HG02610 (cell line): ENCODE data around the gene RPSA.
"Not testable (repeated sequence)": the region's sequence is repeated elsewhere in the genome, so short reads cannot be mapped to it uniquely, and the experiment has no call there.

ENCODE experiments used
- ATAC-seq: cut with Tn5 transposase; IDR thresholded peaks from one replicate; pipeline ENCODE4 v1.9.1; 2021; ENCODE audit warnings: mild to moderate bottlenecking, moderate library complexity; ENCODE audit not compliant: unreplicated experiment

Gene RPSA

GRCh38 chr3:39418556-39419225 is 12.2 kb downstream of the RPSA start:
- ATAC-seq, result not testable (repeated sequence)

GRCh38 chr3:39419742-39420315 is 13.3 kb downstream of the RPSA start:
- ATAC-seq, result no peak

GRCh38 chr3:39420543-39420942 is 14.0 kb downstream of the RPSA start:
- no peak for ATAC-seq

- ATAC-seq, result no peak
These were observed 17.0 kb downstream of the RPSA start for GRCh38 chr3:39423436-39423970.

GRCh38 chr3:39426312-39426711 is 19.8 kb downstream of the RPSA start:
- ATAC-seq, result no peak

DNA sequence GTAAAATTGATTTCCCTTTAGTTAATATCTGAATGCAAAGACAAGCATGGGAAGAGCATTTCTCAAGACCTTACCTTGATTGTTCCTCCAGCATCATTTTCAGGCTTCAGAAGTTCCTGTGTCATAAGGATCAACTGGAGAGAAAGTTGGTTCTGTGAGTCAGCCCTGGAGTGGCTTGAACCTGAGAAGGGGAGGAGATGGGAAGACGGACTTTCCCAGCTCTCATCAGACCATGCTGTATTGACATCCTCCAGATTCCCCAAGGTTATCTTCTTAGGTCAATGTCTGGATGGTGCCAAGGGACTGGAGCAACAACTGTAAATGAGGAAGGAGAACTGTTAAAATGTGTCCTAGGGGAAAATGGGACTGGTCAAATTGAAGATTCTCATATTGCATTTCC is 21.0 kb downstream of the RPSA start:
- ATAC-seq, result no peak

GRCh38 chr3:39428745-39429201 is 22.3 kb downstream of the RPSA start:
- no peak for ATAC-seq

DNA sequence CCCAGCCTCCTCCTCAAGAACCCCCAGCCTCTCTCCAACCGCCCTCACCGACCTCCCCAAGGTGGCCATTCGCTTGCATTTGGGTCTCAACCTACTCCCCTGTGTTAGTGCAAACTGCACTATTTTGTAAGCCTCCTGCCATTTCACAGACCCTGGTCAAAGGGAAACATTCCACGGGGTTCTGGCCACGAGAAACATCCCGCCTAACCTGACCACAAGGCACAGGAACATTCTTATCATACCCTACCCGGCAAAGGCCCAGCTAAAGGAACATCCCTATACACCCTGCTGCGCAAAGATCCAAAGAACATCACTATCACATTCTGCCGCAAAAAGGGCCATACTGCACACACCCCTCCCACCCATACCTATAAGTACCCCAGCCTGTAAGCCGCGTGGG is 22.9 kb downstream of the RPSA start:
- ATAC-seq, result no peak

- no peak for ATAC-seq
These were observed 25.8 kb downstream of the RPSA start for GRCh38 chr3:39432342-39432741.

- no peak for ATAC-seq
These were observed 27.1 kb downstream of the RPSA start for GRCh38 chr3:39433642-39434041.

DNA sequence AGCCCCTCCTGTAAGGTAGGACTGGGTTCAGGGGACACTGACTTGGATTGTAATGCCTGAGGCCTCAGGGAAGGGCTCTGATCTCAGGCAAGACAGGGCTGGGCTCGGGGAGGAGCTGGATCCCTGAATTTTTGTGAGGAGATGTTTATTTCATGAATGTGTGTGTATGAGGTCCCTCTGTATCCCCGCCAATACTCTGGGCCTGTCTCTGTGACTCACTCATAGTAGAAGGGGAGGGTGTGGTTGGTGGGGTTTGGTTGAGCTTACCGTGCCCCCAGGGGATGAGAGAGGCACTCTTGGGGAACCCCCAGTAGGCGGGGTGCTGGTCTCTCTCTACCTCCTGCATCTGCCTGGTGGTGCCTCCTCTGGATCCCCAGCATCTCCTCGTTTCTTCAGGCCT is 28.1 kb downstream of the RPSA start:
- peak; percentile 88 for ATAC-seq

- no peak for ATAC-seq
These were observed 28.7 kb downstream of the RPSA start for GRCh38 chr3:39435006-39435748.

DNA sequence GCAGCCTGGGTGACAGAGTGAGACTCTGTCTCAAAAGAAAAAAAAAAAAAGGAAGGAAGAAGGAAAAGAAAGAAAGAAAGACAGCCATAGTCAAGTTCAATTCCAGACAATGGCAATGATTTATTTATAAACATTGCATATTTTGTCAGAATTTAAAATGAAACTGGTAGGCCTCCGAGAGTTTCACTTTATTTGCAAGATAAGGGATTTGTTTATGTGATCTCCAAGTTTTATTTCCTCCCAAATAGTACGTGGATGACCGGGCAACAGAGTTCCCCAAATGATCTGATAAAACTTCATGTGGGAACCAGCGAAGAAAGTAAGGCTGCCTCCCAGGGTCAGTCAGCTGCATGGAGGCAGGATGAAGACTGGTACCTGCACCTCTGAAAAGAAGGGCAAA is 32.4 kb downstream of the RPSA start:
- ATAC-seq, result no peak

GRCh38 chr3:39440316-39440715 is 33.8 kb downstream of the RPSA start:
- no peak for ATAC-seq

DNA sequence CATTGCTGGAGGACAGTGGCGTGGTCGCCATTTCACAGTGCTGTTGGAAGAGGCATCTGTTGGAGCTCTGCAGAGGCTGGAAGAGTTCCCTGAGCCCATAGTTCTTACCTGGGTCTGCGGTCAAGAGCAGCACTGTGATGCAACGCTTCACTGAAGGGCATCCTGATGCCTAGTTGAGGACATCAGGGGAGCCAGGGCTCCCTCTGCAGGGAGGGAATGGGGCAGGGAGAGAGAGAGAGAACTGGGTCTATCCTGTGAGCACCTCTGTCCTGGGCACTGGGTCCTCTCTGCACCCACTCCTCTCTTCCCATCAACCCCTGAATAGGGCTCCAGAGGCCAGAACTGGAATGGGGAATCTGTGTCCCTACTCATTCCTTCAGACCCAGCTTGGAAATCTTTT is 37.0 kb downstream of the RPSA start:
- ATAC-seq, result no peak

DNA sequence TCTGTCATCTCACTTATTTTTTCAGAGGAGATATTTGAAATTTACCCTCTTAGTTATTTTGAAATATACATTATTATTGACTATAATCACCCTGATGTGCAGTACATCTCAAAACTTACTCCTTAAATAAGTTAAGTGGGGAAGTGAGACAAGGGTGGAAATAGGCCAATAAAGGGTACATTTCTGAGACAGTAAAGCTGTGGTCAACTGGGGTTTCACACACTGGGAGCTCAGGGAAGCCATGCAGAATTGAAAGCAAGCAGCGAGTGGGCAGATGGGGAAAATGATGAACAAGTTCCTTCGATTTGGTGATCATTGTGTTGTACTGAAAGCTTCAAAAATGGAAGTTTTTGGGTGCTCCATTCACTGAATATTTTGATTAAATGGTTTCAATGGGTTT is 39.4 kb downstream of the RPSA start:
- ATAC-seq, result no peak

GRCh38 chr3:39446444-39446843 is 39.9 kb downstream of the RPSA start:
- ATAC-seq, result no peak

DNA sequence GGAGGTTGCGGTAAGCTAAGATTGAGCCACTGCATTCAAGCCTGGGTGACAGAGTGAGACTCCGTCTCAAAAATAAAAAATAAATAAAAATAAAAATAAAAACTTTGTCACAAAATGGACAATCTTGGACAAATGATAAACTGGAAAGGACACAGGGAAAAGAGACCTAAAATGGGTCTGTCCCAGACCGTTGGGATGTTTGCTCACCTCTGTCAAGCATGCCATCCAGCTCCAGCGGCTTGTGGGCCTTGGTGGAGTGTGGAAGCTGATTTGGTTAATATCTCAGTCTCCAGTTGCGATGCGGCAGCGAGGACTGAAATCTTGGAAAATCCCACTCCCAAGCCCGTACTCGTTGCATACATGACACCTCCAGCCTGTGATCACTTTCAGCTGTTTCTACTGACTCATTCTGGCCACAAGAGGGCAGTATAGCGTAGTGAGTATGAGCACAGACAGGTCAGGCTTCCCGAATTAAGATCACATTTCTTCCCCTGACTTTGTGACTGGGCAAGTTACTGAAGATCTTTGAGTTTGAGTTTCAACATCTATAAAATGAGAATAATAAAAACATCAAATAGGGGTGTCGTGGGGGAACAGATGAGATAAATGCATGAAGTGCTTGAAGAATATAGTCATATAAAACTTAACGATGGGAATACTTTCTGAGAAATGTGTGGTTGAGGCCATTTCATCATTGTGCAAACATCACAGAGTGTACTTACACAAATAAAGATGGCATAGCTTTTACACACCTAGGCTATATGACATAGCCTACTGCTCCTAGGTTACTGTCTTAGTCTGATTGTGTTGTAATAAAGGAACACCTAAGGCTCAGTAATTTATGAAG is 41.3 kb downstream of the RPSA start:
- ATAC-seq, result peak; percentile 83

GRCh38 chr3:39448506-39449233 is 42.1 kb downstream of the RPSA start:
- no peak for ATAC-seq

GRCh38 chr3:39449796-39450195 is 43.3 kb downstream of the RPSA start:
- ATAC-seq, result no peak
